Ovary (tissue), 9 donors: ENCODE measurements around the gene KIAA1217. TPM values are rescaled to one million over a fixed set of nuclear protein-coding genes. Genes with fewer than 3 reads are reported as not detected.

Experiments
- DNase-seq, 5 donors: peaks; one replicate each; pipeline ENCODE4 v3.0.0-alpha.2; 2019 to 2020
- H3K27ac ChIP-seq, 2 donors: fragments of 200-600 bp; one replicate each; pipeline versions ENCODE4 v1.5.1 to v1.8.0; 2019 to 2022
- H3K27me3 ChIP-seq: fragments of 200-600 bp; one replicate; pipeline ENCODE4 v1.8.0; 2022
- H3K36me3 ChIP-seq: fragments of 200-600 bp; sonication (generic); one replicate; pipeline ENCODE4 v1.5.1; 2019
- H3K4me1 ChIP-seq: one replicate; pipeline ENCODE4 v1.8.1; 2013; ENCODE audit warnings: mild to moderate bottlenecking, moderate library complexity; ENCODE audit not compliant: insufficient read depth
- H3K4me3 ChIP-seq: fragments of 200-600 bp; sonication (generic); one replicate; pipeline ENCODE4 v1.5.1; 2017
- H3K9me3 ChIP-seq, 2 donors: fragments of 200-600 bp in 1 of 2; sonication (generic) in 1 of 2; one replicate each; pipeline versions ENCODE4 v1.5.1 to v1.8.1; 2013 to 2019; ENCODE audit warnings: mild to moderate bottlenecking in 1 of 2, moderate library complexity in 1 of 2
- EP300 ChIP-seq: sonication (generic); formaldehyde crosslinking; IDR thresholded peaks from one replicate; pipeline ENCODE4 v1.6.1; 2017; ENCODE audit warnings: antibody characterized with exemption
- POLR2A ChIP-seq: fragments of 450-650 bp; IDR thresholded peaks from one replicate; pipeline ENCODE4 v1.6.1; 2017; ENCODE audit warnings: antibody characterized with exemption, mild to moderate bottlenecking, moderate library complexity
- WGBS, 3 donors: extraction: QIAGEN DNeasy Blood & Tissue Kit in 1 of 3; methylation state at CpG; one replicate each; pipeline versions ENCODE4 v1.1.5 to v1.1.7; 2013 to 2017; 5-methylcytosine and 5-hydroxymethylcytosine counted together
- intact Hi-C, 4 donors: fragments of 100-400 bp; cut with DNase I; formaldehyde crosslinking; loops; one replicate each; pipeline versions ENCODE4 v1.11.0 to v1.15.1; 2022 to 2023
- polyA plus RNA-seq, 2 donors: library from polyadenylated mRNA; stranded (reverse); fragments of 200-250 nt in 1 of 2; fragments of 350-450 nt in 1 of 2; fragmentation: Illumina TruSeq in 1 of 2; extraction: RNeasy Lipid Tissue Mini Kit (QIAGEN cat#74804) in 1 of 2; gene quantifications; one replicate each; pipeline ENCODE4 v1.2.3, GENCODE V29; 2013 to 2014
- total RNA-seq, 7 donors: library from RNA; depleted of rRNA in 2 of 7; stranded (reverse); fragments of >200 nt in 2 of 7; fragmentation: NEBNext Ultra II Directional in 3 of 7; extraction: Animal tissue kit (Norgen Biotek cat#: 25700) in 3 of 7; gene quantifications; one replicate each; pipeline versions ENCODE4 v1.1.0 to v1.2.4, GENCODE V29; 2016 to 2023
- TF ChIP-seq, protein P1 (sequence below), 3 donors: fragments of 450-650 bp in 2 of 3; fragments of 200-600 bp in 1 of 3; IDR thresholded peaks; one replicate each; pipeline versions ENCODE4 v1.5.1 to v1.8.0; 2016 to 2022; ENCODE audit warnings: antibody characterized with exemption in 3 of 3, mild to moderate bottlenecking in 1 of 3
- donor health status: DM: no; HTN: no; CAD: no; lungs with moderate emphysema.
- donor health status: DM: no; HTN: no; CAD: no.
- donor health status: Bipolar disorder and iron deficiency.
- donor health status: DM: yes; HTN: yes; CAD: no.
- donor health status: DM: no; HTN: no; CAD: no.
- donor health status: DM: yes; HTN: yes; CAD: no.

KIAA1217 gene
- total and polyA plus RNA-seq, 9 donors, result 7.2 to 47.1 (median 23.0) TPM

DNA sequence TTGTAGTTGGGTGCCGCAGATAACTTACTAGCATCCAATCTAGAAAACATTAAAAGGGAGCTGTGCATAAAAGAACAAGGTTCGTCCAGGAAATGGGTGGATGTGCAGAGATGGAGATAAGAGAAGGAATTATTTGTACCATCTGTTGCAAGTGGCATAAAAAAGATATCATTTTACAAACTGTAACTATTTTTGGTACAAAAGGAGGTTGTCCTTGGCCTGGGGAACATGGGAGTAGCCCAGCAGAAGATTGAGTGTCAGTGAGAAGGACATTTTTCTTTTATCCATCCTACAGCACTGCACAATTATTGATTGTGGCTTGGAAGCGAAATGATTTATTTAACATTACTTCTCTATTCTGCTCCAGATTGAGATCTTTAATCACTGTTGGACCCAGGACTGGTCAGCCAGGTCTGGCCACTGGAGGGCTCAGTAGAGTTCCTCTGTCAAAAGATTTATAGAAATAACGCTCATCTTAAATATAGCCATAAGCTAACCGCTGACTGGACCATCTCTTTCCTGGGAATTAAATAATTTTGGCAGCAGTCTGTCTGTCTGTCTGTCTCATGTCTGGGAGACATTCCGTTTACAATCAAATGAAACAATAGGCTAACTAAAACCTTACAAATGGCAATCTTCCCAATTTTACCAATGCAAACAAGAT, 254.1 kb downstream of the KIAA1217 start:
- TF ChIP-seq, protein P1, sequence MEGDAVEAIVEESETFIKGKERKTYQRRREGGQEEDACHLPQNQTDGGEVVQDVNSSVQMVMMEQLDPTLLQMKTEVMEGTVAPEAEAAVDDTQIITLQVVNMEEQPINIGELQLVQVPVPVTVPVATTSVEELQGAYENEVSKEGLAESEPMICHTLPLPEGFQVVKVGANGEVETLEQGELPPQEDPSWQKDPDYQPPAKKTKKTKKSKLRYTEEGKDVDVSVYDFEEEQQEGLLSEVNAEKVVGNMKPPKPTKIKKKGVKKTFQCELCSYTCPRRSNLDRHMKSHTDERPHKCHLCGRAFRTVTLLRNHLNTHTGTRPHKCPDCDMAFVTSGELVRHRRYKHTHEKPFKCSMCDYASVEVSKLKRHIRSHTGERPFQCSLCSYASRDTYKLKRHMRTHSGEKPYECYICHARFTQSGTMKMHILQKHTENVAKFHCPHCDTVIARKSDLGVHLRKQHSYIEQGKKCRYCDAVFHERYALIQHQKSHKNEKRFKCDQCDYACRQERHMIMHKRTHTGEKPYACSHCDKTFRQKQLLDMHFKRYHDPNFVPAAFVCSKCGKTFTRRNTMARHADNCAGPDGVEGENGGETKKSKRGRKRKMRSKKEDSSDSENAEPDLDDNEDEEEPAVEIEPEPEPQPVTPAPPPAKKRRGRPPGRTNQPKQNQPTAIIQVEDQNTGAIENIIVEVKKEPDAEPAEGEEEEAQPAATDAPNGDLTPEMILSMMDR (IDR thresholded peaks at IDR 0.05), result no peak
- no peak for TF ChIP-seq POLR2A
- TF ChIP-seq EP300, result no peak
- no peaks in the 10 kb centered on the region for H3K9me3 ChIP-seq
- no peaks in the 10 kb centered on the region for H3K36me3 ChIP-seq
- 74 to 80% (median 75%) methylated on average over 6 of the region's 6 CpGs for WGBS, 3 donors
- no peak for DNase-seq
- intact Hi-C loops, result no loop called here
- H3K4me1 ChIP-seq, result peaks cover 3% of the 10 kb centered on the region
- H3K4me3 ChIP-seq, result no peak overlapping the region
- H3K27me3 ChIP-seq, result no peaks in the 10 kb centered on the region
- no peak overlapping the region for H3K27ac ChIP-seq

DNA sequence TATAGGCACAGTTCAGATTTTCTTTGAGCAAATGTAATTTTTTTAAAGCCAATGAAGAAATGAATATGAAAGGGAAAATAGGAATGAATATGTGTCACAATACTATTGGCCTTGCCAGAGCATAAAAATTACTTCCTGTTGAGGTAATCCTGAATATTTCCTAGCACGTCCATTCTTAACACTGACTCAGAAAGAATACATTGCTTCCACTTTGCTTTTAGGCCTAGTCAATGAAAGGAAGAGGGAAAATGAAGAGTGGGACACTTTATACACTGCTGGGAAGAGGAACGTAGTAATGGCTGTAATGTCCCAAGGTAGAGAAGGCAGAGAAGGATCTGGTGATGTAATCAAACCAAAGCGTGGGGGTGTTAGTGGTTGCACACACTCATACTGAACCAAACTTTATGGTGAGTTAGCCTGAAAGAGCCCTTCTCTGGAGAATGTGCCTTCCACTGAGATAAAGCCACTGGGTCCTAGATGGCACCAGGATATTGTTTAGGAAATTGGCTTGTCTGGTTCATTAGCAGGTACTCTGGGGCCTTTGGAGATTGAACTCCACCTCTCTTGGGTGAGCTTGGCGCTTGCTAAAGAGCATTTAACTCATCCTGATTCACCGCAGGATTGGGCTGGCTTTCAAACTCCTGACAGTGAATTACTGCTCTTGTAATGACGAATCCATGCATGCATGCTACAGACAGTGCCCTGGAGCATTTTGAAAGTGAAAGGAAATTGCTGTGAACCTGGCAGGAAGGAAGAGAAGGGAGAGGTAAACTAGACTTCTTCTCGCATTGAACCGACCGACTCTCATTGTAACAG, 254.9 kb downstream of the KIAA1217 start:
- 72 to 76% (median 73%) methylated on average over 9 of the region's 9 CpGs for WGBS, 3 donors
- TF ChIP-seq, protein P1 (IDR thresholded peaks at IDR 0.05), result no peak
- no peak for TF ChIP-seq EP300
- TF ChIP-seq POLR2A, result no peak
- Histone ChIP-seq H3K27me3 (no peaks in the 10 kb centered on the region), H3K4me1 (peaks cover 3% of the 10 kb centered on the region), H3K9me3 (no peaks in the 10 kb centered on the region), H3K4me3 (no peak overlapping the region), H3K36me3 (no peaks in the 10 kb centered on the region), H3K27ac (no peak overlapping the region)
- peak in 1 of 5 donors; percentile 28 for DNase-seq
- intact Hi-C loops, result no loop called here

DNA sequence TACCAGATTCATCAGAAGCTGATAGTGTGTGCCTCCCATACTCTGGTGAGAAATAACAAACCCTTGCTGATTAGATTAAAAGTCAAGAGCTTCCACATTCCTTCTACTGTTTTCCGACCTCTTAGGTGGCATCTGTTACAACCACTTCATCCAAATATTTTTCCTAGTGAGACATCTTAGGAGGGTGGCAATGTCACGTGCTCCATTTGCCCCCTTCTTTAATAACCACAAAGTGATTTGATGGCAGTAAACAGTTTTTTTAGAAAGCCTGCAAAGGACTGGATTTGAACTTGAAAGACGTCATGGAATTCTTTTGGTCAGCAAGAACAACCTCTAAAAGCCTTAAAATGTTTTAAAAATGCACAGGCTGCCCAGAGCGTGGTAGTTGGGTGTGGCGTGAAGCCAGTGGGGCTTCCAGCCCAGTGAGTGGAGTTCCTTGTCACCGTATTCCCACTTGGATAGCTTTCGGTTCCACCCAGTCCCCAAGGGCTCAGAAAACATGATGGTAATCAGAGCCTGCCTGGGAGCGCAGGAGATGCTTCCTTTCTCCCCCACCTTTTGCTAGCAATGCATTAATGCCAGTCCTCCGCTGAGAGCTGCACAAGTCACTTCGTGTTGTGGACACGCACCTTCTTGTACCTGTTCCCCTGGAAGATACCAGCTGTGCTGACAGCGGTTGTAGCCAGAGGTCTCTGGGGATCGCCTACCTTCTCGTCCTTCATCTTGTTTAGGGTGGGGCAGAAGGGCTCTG, 256.4 kb downstream of the KIAA1217 start:
- intact Hi-C loops, result no loop called here
- Histone ChIP-seq H3K27me3 (no peaks in the 10 kb centered on the region), H3K4me1 (peaks cover 3% of the 10 kb centered on the region), H3K9me3 (no peaks in the 10 kb centered on the region), H3K36me3 (no peaks in the 10 kb centered on the region), H3K27ac (no peak overlapping the region), H3K4me3 (no peak overlapping the region)
- peak in 1 of 5 donors; percentile 62 for DNase-seq
- TF ChIP-seq, protein P1 (IDR thresholded peaks at IDR 0.05), result no peak
- TF ChIP-seq POLR2A, result no peak
- 69 to 86% (median 74%) methylated on average over 14 of the region's 14 CpGs for WGBS, 3 donors

DNA sequence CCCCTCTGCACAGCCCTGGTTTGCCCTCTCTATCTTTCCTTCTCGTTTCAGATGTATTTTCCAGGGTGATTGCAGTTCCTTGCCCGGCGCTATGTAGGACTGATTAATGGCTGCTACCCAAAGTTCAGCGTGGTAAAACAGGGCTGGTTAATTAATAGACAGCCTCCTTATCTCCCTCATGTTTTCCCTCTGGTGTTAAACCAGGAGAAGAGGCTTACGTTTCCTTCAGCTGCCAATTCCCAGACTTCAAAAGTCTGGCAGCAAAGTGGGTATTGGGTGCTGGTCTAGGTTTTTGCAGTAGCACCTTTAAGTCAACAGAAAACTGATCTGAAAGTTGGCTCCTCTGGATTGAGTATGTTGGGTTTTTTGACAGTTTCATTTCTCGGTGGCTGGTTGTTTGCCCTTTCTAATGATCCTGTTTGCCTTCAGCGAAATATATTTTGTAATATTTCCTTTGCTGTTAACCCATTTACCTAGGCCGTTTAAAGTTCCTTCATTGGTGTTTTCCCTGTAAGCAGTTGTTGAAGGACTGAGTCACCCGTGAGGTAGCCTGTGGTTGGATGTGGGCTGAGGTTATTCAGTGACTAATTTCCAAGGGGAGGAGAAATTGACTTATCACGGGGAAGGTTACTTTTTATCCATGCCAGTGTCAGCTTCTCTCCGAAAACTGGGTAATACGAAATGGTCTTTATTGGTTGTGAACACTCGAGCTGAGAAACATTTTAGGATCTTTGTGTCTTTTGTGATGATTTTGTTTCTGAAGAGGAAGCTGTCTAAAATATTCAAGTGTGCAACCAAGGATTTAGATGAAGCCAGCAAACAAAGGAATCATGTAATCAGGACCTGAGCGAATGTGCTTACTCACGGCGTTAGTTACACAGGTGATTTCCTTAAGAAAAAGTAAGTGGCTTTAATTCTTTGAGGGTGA, 257.2 kb downstream of the KIAA1217 start:
- Histone ChIP-seq H3K4me1 (peaks cover 3% of the 10 kb centered on the region), H3K9me3 (no peaks in the 10 kb centered on the region), H3K27ac (no peak overlapping the region), H3K4me3 (no peak overlapping the region), H3K36me3 (no peaks in the 10 kb centered on the region), H3K27me3 (no peaks in the 10 kb centered on the region)
- TF ChIP-seq, protein P1 (IDR thresholded peaks at IDR 0.05), result no peak
- no peak for TF ChIP-seq POLR2A
- no peak for TF ChIP-seq EP300
- 45 to 61% (median 50%) methylated on average over 16 of the region's 16 CpGs for WGBS, 3 donors
- no peak for DNase-seq
- intact Hi-C loops, result no loop called here
